Measurements from ENCODE around the gene ASB5. TPM values are rescaled to one million over a fixed set of nuclear protein-coding genes. Genes with fewer than 3 reads are reported as not detected.

Gene ASB5
- total and polyA plus RNA-seq, 4 experiments from 2014 or later = not detected

- H3K4me1 ChIP-seq (ENCODE audit: insufficient read depth, low read length) = no peaks in the 10 kb centered on the region
- Mint-ChIP-seq H3K27me3 (peaks cover 6 to 14% of the 10 kb centered on the region in 2 donors), H3K36me3 (no peaks in the 10 kb centered on the region), H3K4me1 (no peaks in the 10 kb centered on the region), H3K4me3 (no peak overlapping the region), H3K27ac (no peak overlapping the region), H3K9me3 (peaks cover 0 to 12% (median 3%) of the 10 kb centered on the region in 8 donors)
- intact Hi-C loops (cut with micrococcal nuclease) = no loop called here
- ChIA-PET POLR2A (ENCODE audit: partially characterized antibody) (no interaction called here), CTCF (ENCODE audit: partially characterized antibody) (interaction anchor here (0.9 kb wide), 1 partner anchor 11 kb away, joined by 3 read pairs; no protein-coding TSS in a partner anchor)
- H3K4me3 ChIP-seq (ENCODE audit: low read length in 2 of 2) = no peak overlapping the region
- no peak overlapping the region for H3K27ac ChIP-seq (ENCODE audit: low read depth, low read length)
- H3K27me3 ChIP-seq (ENCODE audit: insufficient read depth, low read length) = no peaks in the 10 kb centered on the region
- no peaks in the 10 kb centered on the region for H3K36me3 ChIP-seq (ENCODE audit: insufficient read depth, low read length)
- H3K9me3 ChIP-seq (ENCODE audit: control insufficient read depth in 1 of 2, low read length in 2 of 2) = no peaks in the 10 kb centered on the region
- peak in 1 of 5 donors; percentile 0 for DNase-seq
These were observed 8.3 kb upstream of the ASB5 start for GRCh38 chr4:176277162-176277904.

GRCh38 chr4:176276710-176277109 lies 7.7 kb upstream of the ASB5 start:
- DNase-seq = no peak
- Mint-ChIP-seq H3K9me3 (peaks cover 0 to 12% (median 3%) of the 10 kb centered on the region in 8 donors), H3K4me3 (no peak overlapping the region), H3K36me3 (no peaks in the 10 kb centered on the region), H3K27me3 (peaks cover 9 to 14% of the 10 kb centered on the region in 2 donors), H3K4me1 (no peaks in the 10 kb centered on the region), H3K27ac (no peak overlapping the region)
- no peak overlapping the region for H3K27ac ChIP-seq (ENCODE audit: low read depth, low read length)
- intact Hi-C loops (cut with micrococcal nuclease) = no loop called here
- ChIA-PET CTCF (ENCODE audit: partially characterized antibody) (no interaction called here), POLR2A (ENCODE audit: partially characterized antibody) (no interaction called here)
- no peaks in the 10 kb centered on the region for H3K4me1 ChIP-seq (ENCODE audit: insufficient read depth, low read length)
- H3K27me3 ChIP-seq (ENCODE audit: insufficient read depth, low read length) = no peaks in the 10 kb centered on the region
- no peak overlapping the region for H3K4me3 ChIP-seq (ENCODE audit: low read length in 2 of 2)
- H3K9me3 ChIP-seq (ENCODE audit: control insufficient read depth in 1 of 2, low read length in 2 of 2) = no peaks in the 10 kb centered on the region
- H3K36me3 ChIP-seq (ENCODE audit: insufficient read depth, low read length) = no peaks in the 10 kb centered on the region

- CTCF ChIA-PET (ENCODE audit: partially characterized antibody) = interaction anchor here (1.3 kb wide), 1 partner anchor 11 kb away, joined by 3 read pairs; no protein-coding TSS in a partner anchor
- POLR2A ChIA-PET (ENCODE audit: partially characterized antibody) = no interaction called here
- peaks cover 5 to 8% of the 10 kb centered on the region in 2 donors for H3K27me3 Mint-ChIP-seq
These were observed 5.4 kb upstream of the ASB5 start for GRCh38 chr4:176274441-176274840.

GRCh38 chr4:176273736-176274135 lies 4.7 kb upstream of the ASB5 start:
- intact Hi-C loops (cut with micrococcal nuclease) = no loop called here
- CTCF ChIA-PET (ENCODE audit: partially characterized antibody) = interaction anchor here (1.3 kb wide), 1 partner anchor 10 kb away, joined by 3 read pairs; no protein-coding TSS in a partner anchor

More at GRCh38 chr4:176274441-176274840, 5.4 kb upstream of the ASB5 start:
- intact Hi-C loops (cut with micrococcal nuclease) = no loop called here
- no peak overlapping the region for H3K27ac ChIP-seq (ENCODE audit: low read depth, low read length)
- no peak for DNase-seq
- no peaks in the 10 kb centered on the region for H3K9me3 ChIP-seq (ENCODE audit: control insufficient read depth in 1 of 2, low read length in 2 of 2)
- no peak overlapping the region for H3K27ac Mint-ChIP-seq
- no peaks in the 10 kb centered on the region for H3K27me3 ChIP-seq (ENCODE audit: insufficient read depth, low read length)
- no peak overlapping the region for H3K4me3 Mint-ChIP-seq
- H3K9me3 Mint-ChIP-seq = peaks cover 0 to 3% (median 0%) of the 10 kb centered on the region in 8 donors
- no peaks in the 10 kb centered on the region for H3K4me1 ChIP-seq (ENCODE audit: insufficient read depth, low read length)
- H3K4me1 Mint-ChIP-seq = no peaks in the 10 kb centered on the region
- no peak overlapping the region for H3K4me3 ChIP-seq (ENCODE audit: low read length in 2 of 2)
- H3K36me3 ChIP-seq (ENCODE audit: insufficient read depth, low read length) = no peaks in the 10 kb centered on the region
- H3K36me3 Mint-ChIP-seq = no peaks in the 10 kb centered on the region

GRCh38 chr4:176272799-176273198 lies 3.8 kb upstream of the ASB5 start:
- intact Hi-C loops (cut with micrococcal nuclease) = no loop called here
- H3K4me1 Mint-ChIP-seq = no peaks in the 10 kb centered on the region
- Histone ChIP-seq H3K27me3 (ENCODE audit: insufficient read depth, low read length) (no peaks in the 10 kb centered on the region), H3K9me3 (ENCODE audit: control insufficient read depth in 1 of 2, low read length in 2 of 2) (no peaks in the 10 kb centered on the region), H3K36me3 (ENCODE audit: insufficient read depth, low read length) (no peaks in the 10 kb centered on the region), H3K4me3 (ENCODE audit: low read length in 2 of 2) (no peak overlapping the region), H3K27ac (ENCODE audit: low read depth, low read length) (no peak overlapping the region), H3K4me1 (ENCODE audit: insufficient read depth, low read length) (no peaks in the 10 kb centered on the region)
- H3K27me3 Mint-ChIP-seq = peaks cover 5 to 8% of the 10 kb centered on the region in 2 donors
- H3K4me3 Mint-ChIP-seq = no peak overlapping the region
- peaks cover 0 to 2% (median 0%) of the 10 kb centered on the region in 8 donors for H3K9me3 Mint-ChIP-seq
- no peak overlapping the region for H3K27ac Mint-ChIP-seq
- DNase-seq = no peak
- CTCF ChIA-PET (ENCODE audit: partially characterized antibody) = no interaction called here
- POLR2A ChIA-PET (ENCODE audit: partially characterized antibody) = no interaction called here
- no peaks in the 10 kb centered on the region for H3K36me3 Mint-ChIP-seq

More at GRCh38 chr4:176273736-176274135, 4.7 kb upstream of the ASB5 start:
- peaks cover 5 to 8% of the 10 kb centered on the region in 2 donors for H3K27me3 Mint-ChIP-seq
- Histone ChIP-seq H3K9me3 (ENCODE audit: control insufficient read depth in 1 of 2, low read length in 2 of 2) (no peaks in the 10 kb centered on the region), H3K27ac (ENCODE audit: low read depth, low read length) (no peak overlapping the region), H3K4me3 (ENCODE audit: low read length in 2 of 2) (no peak overlapping the region), H3K4me1 (ENCODE audit: insufficient read depth, low read length) (no peaks in the 10 kb centered on the region), H3K27me3 (ENCODE audit: insufficient read depth, low read length) (no peaks in the 10 kb centered on the region), H3K36me3 (ENCODE audit: insufficient read depth, low read length) (no peaks in the 10 kb centered on the region)
- H3K27ac Mint-ChIP-seq = no peak overlapping the region
- H3K36me3 Mint-ChIP-seq = no peaks in the 10 kb centered on the region
- DNase-seq = no peak
- H3K4me3 Mint-ChIP-seq = no peak overlapping the region
- H3K9me3 Mint-ChIP-seq = peaks cover 0 to 2% (median 0%) of the 10 kb centered on the region in 8 donors
- H3K4me1 Mint-ChIP-seq = no peaks in the 10 kb centered on the region
- POLR2A ChIA-PET (ENCODE audit: partially characterized antibody) = no interaction called here

- peaks cover 0 to 2% (median 0%) of the 10 kb centered on the region in 8 donors for H3K9me3 Mint-ChIP-seq
- intact Hi-C loops (cut with micrococcal nuclease) = no loop called here
- no peak overlapping the region for H3K27ac Mint-ChIP-seq
- DNase-seq = no peak
- peaks cover 5 to 8% of the 10 kb centered on the region in 2 donors for H3K27me3 Mint-ChIP-seq
- no peak overlapping the region for H3K4me3 ChIP-seq (ENCODE audit: low read length in 2 of 2)
- ChIA-PET POLR2A (ENCODE audit: partially characterized antibody) (no interaction called here), CTCF (ENCODE audit: partially characterized antibody) (no interaction called here)
- no peak overlapping the region for H3K27ac ChIP-seq (ENCODE audit: low read depth, low read length)
- no peaks in the 10 kb centered on the region for H3K36me3 Mint-ChIP-seq
- H3K4me1 Mint-ChIP-seq = no peaks in the 10 kb centered on the region
- H3K9me3 ChIP-seq (ENCODE audit: control insufficient read depth in 1 of 2, low read length in 2 of 2) = no peaks in the 10 kb centered on the region
- H3K4me3 Mint-ChIP-seq = no peak overlapping the region
- no peaks in the 10 kb centered on the region for H3K36me3 ChIP-seq (ENCODE audit: insufficient read depth, low read length)
- H3K27me3 ChIP-seq (ENCODE audit: insufficient read depth, low read length) = no peaks in the 10 kb centered on the region
- H3K4me1 ChIP-seq (ENCODE audit: insufficient read depth, low read length) = no peaks in the 10 kb centered on the region
These were observed 2.7 kb upstream of the ASB5 start for GRCh38 chr4:176271749-176272148.

- Mint-ChIP-seq H3K27me3 (peaks cover 3 to 6% of the 10 kb centered on the region in 2 donors), H3K4me1 (no peaks in the 10 kb centered on the region), H3K36me3 (no peaks in the 10 kb centered on the region), H3K9me3 (peaks cover 0 to 2% (median 0%) of the 10 kb centered on the region in 8 donors), H3K4me3 (no peak overlapping the region), H3K27ac (no peak overlapping the region)
- Histone ChIP-seq H3K27me3 (ENCODE audit: insufficient read depth, low read length) (no peaks in the 10 kb centered on the region), H3K4me3 (ENCODE audit: low read length in 2 of 2) (no peak overlapping the region), H3K27ac (ENCODE audit: low read depth, low read length) (no peak overlapping the region), H3K36me3 (ENCODE audit: insufficient read depth, low read length) (no peaks in the 10 kb centered on the region), H3K4me1 (ENCODE audit: insufficient read depth, low read length) (no peaks in the 10 kb centered on the region), H3K9me3 (ENCODE audit: control insufficient read depth in 1 of 2, low read length in 2 of 2) (no peaks in the 10 kb centered on the region)
- ChIA-PET POLR2A (ENCODE audit: partially characterized antibody) (no interaction called here), CTCF (ENCODE audit: partially characterized antibody) (no interaction called here)
- intact Hi-C loops (cut with micrococcal nuclease) = no loop called here
- DNase-seq = no peak
These were observed 1.6 kb upstream of the ASB5 start for GRCh38 chr4:176270669-176271068.

Measured in CD4-positive, alpha-beta memory T cell (primary cell).